RWPE1 (cell line): ENCODE results near the gene ZNF423.

Experiments used
- CTCF ChIA-PET: fragments of 350-600 bp; sonication (Branson Sonifier 250); formaldehyde crosslinking; extraction: SDS; loops from one replicate; lab custom pipeline; 2021; lab: Yijun Ruan, JAX
- POLR2A ChIA-PET: fragments of 400-600 bp; formaldehyde crosslinking; extraction: SDS; loops from one replicate; lab custom pipeline; 2020; ENCODE audit warnings: antibody characterized with exemption; ENCODE audit not compliant: low non-redundant PET; lab: Yijun Ruan, JAX
- DNase-seq: peaks from one replicate; pipeline ENCODE4 v3.0.0; 2012; ENCODE audit warnings: low spot score
- H3K27ac ChIP-seq: fragments of 450-650 bp; 2 replicates; pipeline ENCODE4 v1.5.1; 2017
- TF ChIP-seq, protein P1 (sequence below): fragments of 450-650 bp; conservative IDR thresholded peaks from 2 replicates; pipeline ENCODE4 v1.5.1; 2017; ENCODE audit warnings: low read depth, mild to moderate bottlenecking

The ZNF423 gene

DNA sequence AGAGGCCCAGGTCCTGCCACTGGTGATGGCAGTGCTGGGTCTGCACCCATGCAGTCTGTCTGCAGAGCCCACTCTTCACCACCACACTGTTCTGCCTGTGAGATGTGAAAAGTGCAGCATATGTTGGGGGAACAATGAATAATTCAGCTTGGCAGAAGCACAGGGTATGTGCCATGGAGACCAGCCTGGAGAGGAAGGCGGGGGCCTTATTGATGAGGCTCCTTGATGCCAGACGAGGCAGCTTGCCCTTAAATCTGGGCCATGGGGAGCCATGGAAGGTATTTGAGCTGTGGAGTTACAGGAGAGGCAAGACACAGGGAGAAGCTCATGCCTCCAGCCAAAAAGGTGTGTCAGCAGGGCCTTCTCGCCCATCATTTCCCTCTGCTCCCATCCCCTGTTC lies 357.6 kb downstream of the ZNF423 start:
- CTCF ChIA-PET, result no interaction called here
- no peak for DNase-seq
- POLR2A ChIA-PET, result no interaction called here
- no peak overlapping the region for H3K27ac ChIP-seq
- TF ChIP-seq, protein P1, sequence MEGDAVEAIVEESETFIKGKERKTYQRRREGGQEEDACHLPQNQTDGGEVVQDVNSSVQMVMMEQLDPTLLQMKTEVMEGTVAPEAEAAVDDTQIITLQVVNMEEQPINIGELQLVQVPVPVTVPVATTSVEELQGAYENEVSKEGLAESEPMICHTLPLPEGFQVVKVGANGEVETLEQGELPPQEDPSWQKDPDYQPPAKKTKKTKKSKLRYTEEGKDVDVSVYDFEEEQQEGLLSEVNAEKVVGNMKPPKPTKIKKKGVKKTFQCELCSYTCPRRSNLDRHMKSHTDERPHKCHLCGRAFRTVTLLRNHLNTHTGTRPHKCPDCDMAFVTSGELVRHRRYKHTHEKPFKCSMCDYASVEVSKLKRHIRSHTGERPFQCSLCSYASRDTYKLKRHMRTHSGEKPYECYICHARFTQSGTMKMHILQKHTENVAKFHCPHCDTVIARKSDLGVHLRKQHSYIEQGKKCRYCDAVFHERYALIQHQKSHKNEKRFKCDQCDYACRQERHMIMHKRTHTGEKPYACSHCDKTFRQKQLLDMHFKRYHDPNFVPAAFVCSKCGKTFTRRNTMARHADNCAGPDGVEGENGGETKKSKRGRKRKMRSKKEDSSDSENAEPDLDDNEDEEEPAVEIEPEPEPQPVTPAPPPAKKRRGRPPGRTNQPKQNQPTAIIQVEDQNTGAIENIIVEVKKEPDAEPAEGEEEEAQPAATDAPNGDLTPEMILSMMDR, result no peak

DNA sequence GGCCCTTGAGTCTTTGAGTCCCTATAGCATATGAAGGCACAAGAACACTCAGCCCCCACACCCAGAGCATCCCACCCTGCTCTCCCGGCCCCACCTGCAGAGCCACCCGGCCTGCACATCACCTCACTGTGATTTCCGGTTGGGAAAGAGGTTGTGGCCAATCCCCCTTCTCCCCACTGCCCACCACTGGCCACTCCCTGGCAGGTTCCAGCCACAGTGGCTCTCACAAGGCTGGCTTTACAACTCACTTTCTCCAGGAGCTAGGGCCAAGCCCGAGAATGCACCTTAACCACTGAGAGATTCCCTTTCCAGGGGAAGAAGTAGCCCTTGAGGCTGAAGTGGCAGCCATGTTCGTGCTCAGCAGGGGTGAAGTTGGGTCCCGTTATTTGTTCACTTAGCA lies 358.4 kb downstream of the ZNF423 start:
- ChIA-PET POLR2A (no interaction called here), CTCF (interaction anchor here (0.6 kb wide), 1 partner anchor 15 kb away, joined by 4 read pairs; no protein-coding TSS in a partner anchor)
- DNase-seq, result no peak
- H3K27ac ChIP-seq, result no peak overlapping the region
- TF ChIP-seq, protein P1, result no peak

DNA sequence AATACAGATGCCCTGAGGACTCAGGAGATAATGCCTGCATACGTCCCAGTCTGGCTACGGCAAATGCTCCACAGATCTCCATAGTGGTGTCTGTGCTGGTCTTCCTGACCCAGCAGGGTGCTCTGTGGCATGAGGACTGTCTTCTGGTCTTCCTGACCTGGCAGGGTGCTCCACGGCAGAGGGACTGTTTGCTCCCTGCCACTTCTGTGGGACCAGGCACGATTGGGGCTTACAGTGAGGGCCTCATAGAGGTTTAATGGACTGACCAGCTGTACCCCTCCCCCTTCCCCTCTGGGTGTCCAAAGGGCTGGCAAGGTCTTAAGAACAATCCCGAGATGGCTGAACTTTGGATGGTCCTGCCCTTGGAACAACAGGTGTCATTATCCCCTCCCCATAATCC lies 359.3 kb downstream of the ZNF423 start:
- POLR2A ChIA-PET, result no interaction called here
- TF ChIP-seq, protein P1, result no peak
- H3K27ac ChIP-seq, result no peak overlapping the region
- DNase-seq, result no peak
- CTCF ChIA-PET, result no interaction called here

DNA sequence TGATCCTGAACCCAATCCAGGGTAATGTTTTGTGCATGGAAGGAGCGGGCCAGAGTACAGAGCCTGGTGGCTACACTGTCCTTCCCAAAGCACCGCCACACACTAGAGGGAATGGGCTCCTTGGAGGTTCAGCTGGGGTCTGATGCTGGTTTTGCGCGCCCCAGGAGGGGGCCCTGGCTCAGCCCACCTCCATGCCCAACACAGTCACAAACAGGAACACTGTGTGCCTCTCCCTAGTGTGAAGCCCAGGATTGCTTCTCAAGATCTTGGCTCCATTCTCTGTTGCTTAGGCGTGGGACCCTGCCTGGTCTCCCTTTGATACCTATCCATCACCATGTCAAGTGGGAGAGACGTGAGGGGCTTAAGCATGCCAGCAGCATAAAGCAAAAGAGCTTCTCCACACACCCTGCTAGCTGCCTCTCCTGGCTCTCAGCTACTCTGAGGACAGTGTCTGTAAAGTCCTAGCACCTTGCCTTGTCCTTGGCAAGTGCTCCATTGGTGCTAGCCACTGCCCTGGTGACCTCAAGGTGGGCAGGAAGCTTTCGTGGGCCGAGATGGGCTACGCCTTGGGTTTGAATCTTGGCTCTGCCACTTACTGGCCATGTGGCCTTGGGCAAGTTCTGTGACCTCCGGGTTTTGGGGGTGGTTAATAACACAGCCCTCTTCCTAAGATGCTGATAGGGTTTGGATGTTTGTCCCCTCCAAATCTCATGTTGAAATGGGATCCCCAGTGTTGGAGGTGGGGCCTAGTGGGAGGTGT lies 360.1 kb downstream of the ZNF423 start:
- ChIA-PET CTCF (no interaction called here), POLR2A (no interaction called here)
- no peak overlapping the region for H3K27ac ChIP-seq
- TF ChIP-seq, protein P1, result no peak
- no peak for DNase-seq

DNA sequence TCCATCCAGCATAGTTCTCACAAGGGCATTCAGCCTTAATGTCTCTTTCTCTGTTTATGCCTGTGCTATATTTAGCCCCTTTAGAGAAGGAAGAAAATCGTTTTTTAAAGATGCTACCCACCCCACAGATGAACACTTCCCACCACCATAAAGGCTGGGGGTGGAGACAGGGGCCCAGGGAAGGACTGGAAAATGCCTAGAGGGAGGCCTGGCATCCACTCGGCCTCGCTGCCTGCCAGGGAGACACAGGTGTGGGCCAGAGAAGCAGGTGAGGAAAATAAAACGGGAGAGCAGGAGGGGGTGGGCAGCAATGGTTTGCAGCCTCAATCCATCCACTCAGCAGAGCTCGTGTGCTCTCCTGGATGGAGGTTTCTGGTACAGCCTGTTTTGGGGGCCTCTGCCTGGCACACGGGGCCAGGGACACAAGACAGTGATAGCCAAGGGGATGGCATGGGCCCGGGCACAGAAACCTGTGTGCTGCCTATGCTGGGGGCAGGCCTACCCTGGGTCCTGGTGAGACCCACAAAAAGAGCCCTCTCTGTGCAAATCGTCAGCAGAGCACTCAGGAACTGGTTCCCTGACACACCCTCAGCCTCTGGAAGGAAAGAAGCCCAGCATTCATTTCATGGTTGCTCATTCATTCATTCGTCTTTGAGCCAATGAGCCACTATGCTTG lies 360.9 kb downstream of the ZNF423 start:
- ChIA-PET CTCF (no interaction called here), POLR2A (no interaction called here)
- H3K27ac ChIP-seq, result no peak overlapping the region
- TF ChIP-seq, protein P1, result no peak
- no peak for DNase-seq

DNA sequence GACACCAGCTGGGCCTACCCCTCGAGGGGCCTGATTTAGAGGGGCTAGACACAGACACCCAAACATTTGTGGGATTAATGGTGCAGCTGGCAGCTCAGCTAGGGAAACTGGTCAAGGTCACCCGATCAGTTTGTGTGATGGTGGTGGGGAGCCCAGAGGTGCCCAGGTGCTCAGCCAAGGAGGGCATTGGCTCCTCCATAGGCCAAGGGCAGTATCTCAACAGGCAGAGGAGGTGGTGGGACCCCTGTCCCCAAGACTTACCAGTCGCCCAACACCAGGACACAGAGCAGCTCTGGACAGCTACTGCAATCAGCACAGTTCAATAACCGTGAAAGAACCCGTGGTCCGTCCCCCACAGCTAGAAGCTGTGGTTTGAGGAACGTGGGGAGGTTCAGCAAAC lies 361.4 kb downstream of the ZNF423 start:
- no peak overlapping the region for H3K27ac ChIP-seq
- TF ChIP-seq, protein P1, result no peak
- ChIA-PET POLR2A (no interaction called here), CTCF (no interaction called here)
- no peak for DNase-seq
